GM21367 (cell line): ENCODE results near the gene USP40.

Experiments used
- ATAC-seq: cut with Tn5 transposase; IDR thresholded peaks from one replicate; pipeline ENCODE4 v1.9.1; 2021; ENCODE audit not compliant: unreplicated experiment

USP40 gene

GRCh38 chr2:233429175-233429897 lies 137.2 kb downstream of the USP40 start:
- ATAC-seq = no peak

- no peak for ATAC-seq
Observed at GRCh38 chr2:233428438-233428837, 138.1 kb downstream of the USP40 start.

- no peak for ATAC-seq
Observed at GRCh38 chr2:233428008-233428407, 138.6 kb downstream of the USP40 start.

- no peak for ATAC-seq
Observed at GRCh38 chr2:233426619-233427342, 139.8 kb downstream of the USP40 start.
